OCI-LY1 (cell line): ENCODE measurements around the gene FZD7.

Source experiments
- H2AFZ ChIP-seq: fragments of 200-600 bp; sonication (generic), shearing (Covaris generic); 2 replicates; pipeline ENCODE4 v1.6.0; 2014; ENCODE audit warnings: antibody characterized with exemption, mild to moderate bottlenecking, low read length
- H3F3A ChIP-seq: fragments of 200-600 bp; sonication (generic), shearing (Covaris generic); 2 replicates; pipeline ENCODE4 v1.6.0; 2014; ENCODE audit warnings: mild to moderate bottlenecking, antibody characterized with exemption, low read length, moderate library complexity; ENCODE audit not compliant: insufficient read depth
- H3K27ac ChIP-seq: fragments of 200-600 bp; sonication (generic); 2 replicates; pipeline ENCODE4 v1.5.1; 2014; ENCODE audit warnings: low read length, mixed run types, mild to moderate bottlenecking, low read depth; ENCODE audit not compliant: poor library complexity, severe bottlenecking
- H3K27me3 ChIP-seq: fragments of 200-600 bp; sonication (generic); 2 replicates; pipeline ENCODE4 v1.6.0; 2014; ENCODE audit warnings: antibody characterized with exemption, mild to moderate bottlenecking, low read length, moderate library complexity; ENCODE audit not compliant: insufficient read depth
- H3K36me3 ChIP-seq: fragments of 200-600 bp; sonication (generic); 2 replicates; pipeline ENCODE4 v1.6.1; 2014; ENCODE audit warnings: mild to moderate bottlenecking, antibody characterized with exemption, low read length, moderate library complexity, mixed read lengths; ENCODE audit not compliant: insufficient read depth
- H3K4me1 ChIP-seq: fragments of 200-600 bp; sonication (generic); 2 replicates; pipeline ENCODE4 v1.5.1; 2014; ENCODE audit warnings: mild to moderate bottlenecking, low read length, moderate library complexity; ENCODE audit not compliant: insufficient read depth, severe bottlenecking
- H3K4me2 ChIP-seq: fragments of 200-600 bp; sonication (generic), shearing (Covaris generic); 2 replicates; pipeline ENCODE4 v1.6.1; 2014; ENCODE audit warnings: low read length
- H3K4me3 ChIP-seq: fragments of 200-600 bp; sonication (generic); 2 replicates; pipeline ENCODE4 v1.5.1; 2014; ENCODE audit warnings: low read length, low read depth, mild to moderate bottlenecking, mixed read lengths; ENCODE audit not compliant: poor library complexity, severe bottlenecking
- H3K79me2 ChIP-seq: fragments of 200-600 bp; shearing (Covaris generic); 2 replicates; pipeline ENCODE4 v1.6.1; 2016; ENCODE audit warnings: mixed run types, low read length, mixed read lengths; ENCODE audit not compliant: insufficient read depth
- H3K9ac ChIP-seq: fragments of 200-600 bp; sonication (generic), shearing (Covaris generic); 2 replicates; pipeline ENCODE4 v1.6.1; 2014; ENCODE audit warnings: mild to moderate bottlenecking, low read length, mixed read lengths
- H3K9me2 ChIP-seq: fragments of 200-600 bp; sonication (generic), shearing (Covaris generic); 2 replicates; pipeline ENCODE4 v1.6.1; 2014; ENCODE audit warnings: low read depth, mild to moderate bottlenecking, low read length, mixed read lengths
- H3K9me3 ChIP-seq: fragments of 200-600 bp; shearing (Covaris generic); 2 replicates; pipeline ENCODE4 v1.6.1; 2014; ENCODE audit warnings: low read length, mixed read lengths
- H4K20me1 ChIP-seq: fragments of 200-600 bp; sonication (generic), shearing (Covaris generic); 2 replicates; pipeline ENCODE4 v1.6.0; 2016; ENCODE audit warnings: mild to moderate bottlenecking, low read length; ENCODE audit not compliant: insufficient read depth
- EZH2 ChIP-seq: fragments of 200-600 bp; sonication (generic), shearing (Covaris generic); IDR thresholded peaks from 2 replicates; pipeline ENCODE4 v1.8.0; 2017; ENCODE audit warnings: borderline replicate concordance, mixed run types, mild to moderate bottlenecking, antibody characterized with exemption, low read length, moderate library complexity, mixed read lengths
- TF ChIP-seq, protein P1 (sequence below): fragments of 200-600 bp; sonication (generic), shearing (Covaris generic); IDR thresholded peaks from 2 replicates; pipeline ENCODE4 v1.5.1; 2017; ENCODE audit warnings: mild to moderate bottlenecking, antibody characterized with exemption, low read length, moderate library complexity, mixed read lengths

The FZD7 gene

DNA sequence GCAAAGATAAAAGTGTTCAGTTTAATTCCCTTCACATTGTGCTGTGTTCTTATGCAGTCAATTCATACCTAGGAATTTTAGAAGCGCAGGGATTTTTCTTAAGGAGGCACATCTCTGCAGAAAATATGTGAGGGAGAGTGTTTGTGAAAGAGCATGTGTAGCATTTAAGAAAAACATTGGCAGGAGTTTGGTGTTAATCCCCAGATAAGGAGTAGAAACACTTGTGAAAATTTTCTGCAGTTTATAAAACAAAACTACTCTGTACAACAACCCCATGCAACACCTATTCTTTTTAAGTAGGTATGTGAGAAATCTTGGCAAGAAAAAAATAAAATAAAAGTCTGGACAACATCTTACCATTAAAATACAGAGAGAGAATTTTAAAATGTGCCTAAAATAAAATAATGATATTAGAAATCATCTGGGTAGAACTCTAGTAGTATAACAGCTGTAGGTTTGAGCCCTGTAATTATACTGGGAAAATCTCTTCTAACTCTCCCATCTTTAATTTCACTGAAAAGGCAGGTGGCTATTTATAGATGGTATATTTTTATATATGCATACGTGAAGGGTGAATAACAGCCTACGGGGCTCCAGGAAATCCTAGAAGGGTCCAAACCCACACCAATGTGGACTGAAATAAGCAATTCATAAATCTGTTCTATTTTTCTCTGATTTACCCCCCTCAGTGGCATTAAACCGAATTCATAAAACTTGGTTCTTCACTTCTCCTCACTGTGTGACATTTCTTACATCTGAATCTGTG lies 6.6 kb downstream of the FZD7 start:
- Histone ChIP-seq H2AFZ (no peak overlapping the region), H3K9me2 (no peaks in the 10 kb centered on the region), H3F3A (no peaks in the 10 kb centered on the region), H3K27me3 (peaks cover 8% of the 10 kb centered on the region; the same call in 1 of the 2 replicates), H3K4me3 (no peak overlapping the region), H3K36me3 (no peaks in the 10 kb centered on the region), H3K9me3 (no peaks in the 10 kb centered on the region), H4K20me1 (no peaks in the 10 kb centered on the region), H3K4me1 (peaks cover 4% of the 10 kb centered on the region), H3K27ac (no peak overlapping the region), H3K79me2 (no peaks in the 10 kb centered on the region), H3K9ac (no peak overlapping the region), H3K4me2 (no peak overlapping the region)
- TF ChIP-seq, protein P1, sequence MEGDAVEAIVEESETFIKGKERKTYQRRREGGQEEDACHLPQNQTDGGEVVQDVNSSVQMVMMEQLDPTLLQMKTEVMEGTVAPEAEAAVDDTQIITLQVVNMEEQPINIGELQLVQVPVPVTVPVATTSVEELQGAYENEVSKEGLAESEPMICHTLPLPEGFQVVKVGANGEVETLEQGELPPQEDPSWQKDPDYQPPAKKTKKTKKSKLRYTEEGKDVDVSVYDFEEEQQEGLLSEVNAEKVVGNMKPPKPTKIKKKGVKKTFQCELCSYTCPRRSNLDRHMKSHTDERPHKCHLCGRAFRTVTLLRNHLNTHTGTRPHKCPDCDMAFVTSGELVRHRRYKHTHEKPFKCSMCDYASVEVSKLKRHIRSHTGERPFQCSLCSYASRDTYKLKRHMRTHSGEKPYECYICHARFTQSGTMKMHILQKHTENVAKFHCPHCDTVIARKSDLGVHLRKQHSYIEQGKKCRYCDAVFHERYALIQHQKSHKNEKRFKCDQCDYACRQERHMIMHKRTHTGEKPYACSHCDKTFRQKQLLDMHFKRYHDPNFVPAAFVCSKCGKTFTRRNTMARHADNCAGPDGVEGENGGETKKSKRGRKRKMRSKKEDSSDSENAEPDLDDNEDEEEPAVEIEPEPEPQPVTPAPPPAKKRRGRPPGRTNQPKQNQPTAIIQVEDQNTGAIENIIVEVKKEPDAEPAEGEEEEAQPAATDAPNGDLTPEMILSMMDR: no peak
- TF ChIP-seq EZH2: no peak

GRCh38 chr2:202042444-202042843 lies 8.8 kb downstream of the FZD7 start:
- Histone ChIP-seq H3K36me3 (no peaks in the 10 kb centered on the region), H3K4me1 (peaks cover 4% of the 10 kb centered on the region), H3K9me3 (no peaks in the 10 kb centered on the region), H4K20me1 (no peaks in the 10 kb centered on the region), H3K4me2 (no peak overlapping the region), H3F3A (no peaks in the 10 kb centered on the region), H3K9me2 (no peaks in the 10 kb centered on the region), H3K9ac (no peak overlapping the region), H3K4me3 (no peak overlapping the region), H2AFZ (no peak overlapping the region), H3K79me2 (no peaks in the 10 kb centered on the region), H3K27ac (no peak overlapping the region), H3K27me3 (peaks cover 8% of the 10 kb centered on the region; the same call in 1 of the 2 replicates)
- TF ChIP-seq EZH2: no peak
- TF ChIP-seq, protein P1: no peak

DNA sequence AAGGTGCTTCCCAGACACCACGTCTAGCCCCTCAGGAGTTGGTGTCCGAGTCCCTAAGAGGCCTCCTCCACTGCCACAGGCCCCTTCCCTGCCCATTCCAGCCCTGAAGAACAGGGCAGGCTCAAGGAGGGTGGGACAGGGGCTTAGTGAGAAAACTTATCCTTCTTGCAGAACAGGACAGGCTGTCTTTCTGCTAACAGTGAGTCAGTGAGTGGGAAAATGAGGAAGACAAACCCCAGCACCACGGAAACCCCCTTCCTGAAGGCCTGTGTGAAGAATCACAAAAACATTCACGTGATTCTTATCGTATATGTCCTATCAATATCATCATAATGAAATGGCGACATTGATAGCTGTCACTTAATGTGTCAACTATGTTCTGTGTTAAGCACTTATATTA lies 9.8 kb downstream of the FZD7 start:
- H3K4me1 ChIP-seq: peaks cover 4% of the 10 kb centered on the region
- H3K27ac ChIP-seq: no peak overlapping the region
- H3K9me2 ChIP-seq: no peaks in the 10 kb centered on the region
- H3K27me3 ChIP-seq: peaks cover 7% of the 10 kb centered on the region; the same call in 1 of the 2 replicates
- TF ChIP-seq, protein P1: no peak
- no peak for TF ChIP-seq EZH2
- no peaks in the 10 kb centered on the region for H3K9me3 ChIP-seq
- H3F3A ChIP-seq: no peaks in the 10 kb centered on the region
- no peaks in the 10 kb centered on the region for H3K79me2 ChIP-seq
- H4K20me1 ChIP-seq: no peaks in the 10 kb centered on the region
- H3K36me3 ChIP-seq: no peaks in the 10 kb centered on the region
- no peak overlapping the region for H3K4me3 ChIP-seq
- no peak overlapping the region for H3K4me2 ChIP-seq
- no peak overlapping the region for H3K9ac ChIP-seq
- no peak overlapping the region for H2AFZ ChIP-seq
